ENCODE data around the gene ERC1.
"Not testable (repeated sequence)": the region's sequence is repeated elsewhere in the genome, so short reads cannot be mapped to it uniquely, and the experiment has no call there.

Gene ERC1

GRCh38 chr12:1324099-1324498, 333.1 kb downstream of the ERC1 start:
- no peak for DNase-seq (ENCODE audit: low spot score)

- DNase-seq (ENCODE audit: low spot score) = no peak
Measured at GRCh38 chr12:1324910-1325309, 333.9 kb downstream of the ERC1 start.

- no peak for DNase-seq (ENCODE audit: low spot score)
Measured at GRCh38 chr12:1325666-1326065, 334.6 kb downstream of the ERC1 start.

- DNase-seq (ENCODE audit: low spot score) = no peak
Measured at GRCh38 chr12:1326258-1326657, 335.2 kb downstream of the ERC1 start.

- DNase-seq (ENCODE audit: low spot score) = no peak
Measured at GRCh38 chr12:1328391-1328790, 337.4 kb downstream of the ERC1 start.

GRCh38 chr12:1329784-1330476, 338.9 kb downstream of the ERC1 start:
- DNase-seq (ENCODE audit: low spot score) = no peak

- no peak for DNase-seq (ENCODE audit: low spot score)
Measured at GRCh38 chr12:1330477-1330827, 339.4 kb downstream of the ERC1 start.

GRCh38 chr12:1332327-1332726, 341.3 kb downstream of the ERC1 start:
- DNase-seq (ENCODE audit: low spot score) = no peak

- no peak for DNase-seq (ENCODE audit: low spot score)
Measured at GRCh38 chr12:1338483-1339177, 347.6 kb downstream of the ERC1 start.

GRCh38 chr12:1339178-1339541, 348.1 kb downstream of the ERC1 start:
- DNase-seq (ENCODE audit: low spot score) = not testable (repeated sequence)

- DNase-seq (ENCODE audit: low spot score) = no peak
Measured at GRCh38 chr12:1339618-1340319, 348.7 kb downstream of the ERC1 start.

GRCh38 chr12:1341270-1341669, 350.2 kb downstream of the ERC1 start:
- not testable (repeated sequence) for DNase-seq (ENCODE audit: low spot score)

GRCh38 chr12:1343422-1343821, 352.4 kb downstream of the ERC1 start:
- DNase-seq (ENCODE audit: low spot score) = no peak

GRCh38 chr12:1344245-1344644, 353.2 kb downstream of the ERC1 start:
- no peak for DNase-seq (ENCODE audit: low spot score)

GRCh38 chr12:1346126-1346525, 355.1 kb downstream of the ERC1 start:
- no peak for DNase-seq (ENCODE audit: low spot score)

GRCh38 chr12:1347294-1347693, 356.3 kb downstream of the ERC1 start:
- DNase-seq (ENCODE audit: low spot score) = no peak

GRCh38 chr12:1348606-1349005, 357.6 kb downstream of the ERC1 start:
- DNase-seq (ENCODE audit: low spot score) = no peak

- no peak for DNase-seq (ENCODE audit: low spot score)
Measured at GRCh38 chr12:1350055-1350933, 359.3 kb downstream of the ERC1 start.

GRCh38 chr12:1350934-1351240, 359.9 kb downstream of the ERC1 start:
- DNase-seq (ENCODE audit: low spot score) = no peak

GRCh38 chr12:1351926-1352325, 360.9 kb downstream of the ERC1 start:
- DNase-seq (ENCODE audit: low spot score) = no peak

- no peak for DNase-seq (ENCODE audit: low spot score)
Measured at GRCh38 chr12:1353451-1353850, 362.4 kb downstream of the ERC1 start.

GRCh38 chr12:1355396-1355795, 364.4 kb downstream of the ERC1 start:
- DNase-seq (ENCODE audit: low spot score) = no peak

GRCh38 chr12:1355871-1356270, 364.8 kb downstream of the ERC1 start:
- DNase-seq (ENCODE audit: low spot score) = not testable (repeated sequence)

Measured in CD4-positive, alpha-beta T cell treated with Interleukin-2 at 100 ng/mL for 4 hours (primary cell).